Measurements from ENCODE around the gene UBE2V1.
"Not testable (repeated sequence)": the region's sequence is repeated elsewhere in the genome, so short reads cannot be mapped to it uniquely, and the experiment has no call there.

UBE2V1 gene

DNA sequence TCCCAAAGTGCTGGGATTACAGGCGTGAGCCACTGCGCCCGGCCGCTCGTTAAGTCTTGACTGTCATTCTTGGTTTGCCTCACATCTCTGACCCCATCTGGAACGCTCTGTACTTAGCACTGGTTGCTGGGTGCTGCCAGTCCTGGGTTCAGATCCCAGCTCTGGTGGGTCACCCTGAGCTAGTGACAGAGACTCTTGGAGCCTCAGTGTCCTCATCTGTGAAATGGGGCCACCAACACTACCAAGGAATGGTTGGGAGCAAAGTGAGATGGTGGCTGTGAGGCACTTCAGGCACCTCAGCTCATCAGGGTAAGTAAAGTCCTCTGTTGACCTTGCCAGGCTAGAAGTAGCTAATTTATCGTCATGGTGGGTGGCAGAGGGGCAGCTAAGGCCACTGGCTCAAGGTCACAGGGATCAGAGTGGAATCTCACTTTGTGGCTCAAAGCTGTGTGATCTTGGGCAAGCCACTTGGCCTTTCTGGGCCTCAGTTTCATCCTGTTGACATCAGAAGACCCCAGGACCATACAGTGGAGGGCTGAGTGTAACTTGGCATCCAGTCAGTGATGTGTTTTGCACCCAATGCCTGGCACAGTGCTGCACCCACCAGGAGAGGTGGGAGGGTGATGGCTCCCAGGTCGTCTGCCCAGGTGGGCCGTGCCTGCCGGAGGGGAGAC is 46.7 kb downstream of the UBE2V1 start:
- no peak for DNase-seq (ENCODE audit: low read depth in 4 of 4, low spot score in 1 of 4)

- DNase-seq (ENCODE audit: low read depth in 4 of 4, low spot score in 1 of 4) = no peak
Measured at GRCh38 chr20:50065325-50065615, 47.7 kb downstream of the UBE2V1 start.

DNA sequence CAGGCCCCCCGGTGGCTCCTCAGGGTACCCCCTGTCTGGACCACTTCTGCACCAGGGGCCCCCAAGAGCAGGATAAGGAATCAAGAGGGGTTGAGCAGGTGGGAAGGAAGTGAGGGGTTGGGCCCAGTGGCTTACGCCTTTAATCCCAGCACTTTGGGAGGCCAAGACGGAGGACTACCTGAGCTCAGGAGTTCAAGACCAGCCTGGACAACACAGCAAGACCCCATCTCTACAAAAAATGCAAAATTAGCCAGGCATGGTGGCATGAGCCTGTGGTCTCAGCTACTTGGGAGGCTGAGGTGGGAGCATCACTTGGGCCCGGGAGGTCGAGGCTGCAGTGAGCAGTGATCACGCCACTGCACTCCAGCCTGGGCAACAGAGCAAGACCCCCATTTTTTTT is 49.2 kb downstream of the UBE2V1 start:
- DNase-seq (ENCODE audit: low read depth in 4 of 4, low spot score in 1 of 4) = not testable (repeated sequence)

- no peak for DNase-seq (ENCODE audit: low read depth in 4 of 4, low spot score in 1 of 4)
Measured at GRCh38 chr20:50062006-50062838, 50.7 kb downstream of the UBE2V1 start.

DNA sequence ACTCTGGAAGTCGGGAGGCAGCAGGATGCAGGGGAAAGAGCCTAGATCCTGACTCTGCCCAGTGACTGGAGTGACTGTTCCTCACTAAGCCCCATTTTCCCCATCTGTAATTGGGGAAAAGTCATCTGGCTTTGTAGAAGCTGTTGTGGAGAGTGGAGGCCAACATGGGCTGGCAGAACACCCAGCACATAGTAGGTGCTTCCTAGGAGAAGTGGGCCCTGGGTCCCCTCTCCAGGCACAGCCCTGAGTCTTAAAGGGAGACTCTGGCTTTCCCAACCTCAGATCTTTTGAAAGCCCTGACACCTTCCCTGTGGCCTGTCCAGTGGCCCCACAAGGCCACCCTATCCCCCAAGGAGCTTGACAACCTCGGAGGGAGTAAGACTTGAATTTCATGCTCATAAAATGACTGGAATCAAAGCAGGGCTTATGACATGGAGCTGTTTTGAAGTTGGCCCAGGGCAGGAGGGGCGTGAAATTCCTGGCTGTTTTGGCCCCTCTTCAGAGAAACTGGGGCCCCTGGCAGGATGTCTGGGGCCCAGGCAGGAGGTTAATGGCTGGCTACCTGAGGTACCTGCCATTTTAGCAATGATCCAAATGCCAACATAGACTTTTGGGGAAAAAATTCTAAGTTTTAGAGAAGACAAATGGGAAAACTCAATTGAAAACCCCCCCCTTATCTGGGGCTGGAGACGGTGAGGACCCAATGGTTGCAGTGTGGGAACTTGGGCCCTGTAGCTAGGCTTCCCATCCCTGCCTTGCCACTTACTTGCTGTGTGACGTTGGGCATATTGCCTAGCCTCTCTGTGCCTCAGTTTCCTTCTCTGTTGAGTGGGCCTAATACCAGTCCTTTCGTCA is 51.6 kb downstream of the UBE2V1 start:
- DNase-seq (ENCODE audit: low read depth in 4 of 4, low spot score in 1 of 4) = no peak

GRCh38 chr20:50058662-50059402 is 54.1 kb downstream of the UBE2V1 start:
- DNase-seq (ENCODE audit: low read depth in 4 of 4, low spot score in 1 of 4) = no peak

GRCh38 chr20:50057714-50058053 is 55.3 kb downstream of the UBE2V1 start:
- DNase-seq (ENCODE audit: low read depth in 4 of 4, low spot score in 1 of 4) = no peak

DNA sequence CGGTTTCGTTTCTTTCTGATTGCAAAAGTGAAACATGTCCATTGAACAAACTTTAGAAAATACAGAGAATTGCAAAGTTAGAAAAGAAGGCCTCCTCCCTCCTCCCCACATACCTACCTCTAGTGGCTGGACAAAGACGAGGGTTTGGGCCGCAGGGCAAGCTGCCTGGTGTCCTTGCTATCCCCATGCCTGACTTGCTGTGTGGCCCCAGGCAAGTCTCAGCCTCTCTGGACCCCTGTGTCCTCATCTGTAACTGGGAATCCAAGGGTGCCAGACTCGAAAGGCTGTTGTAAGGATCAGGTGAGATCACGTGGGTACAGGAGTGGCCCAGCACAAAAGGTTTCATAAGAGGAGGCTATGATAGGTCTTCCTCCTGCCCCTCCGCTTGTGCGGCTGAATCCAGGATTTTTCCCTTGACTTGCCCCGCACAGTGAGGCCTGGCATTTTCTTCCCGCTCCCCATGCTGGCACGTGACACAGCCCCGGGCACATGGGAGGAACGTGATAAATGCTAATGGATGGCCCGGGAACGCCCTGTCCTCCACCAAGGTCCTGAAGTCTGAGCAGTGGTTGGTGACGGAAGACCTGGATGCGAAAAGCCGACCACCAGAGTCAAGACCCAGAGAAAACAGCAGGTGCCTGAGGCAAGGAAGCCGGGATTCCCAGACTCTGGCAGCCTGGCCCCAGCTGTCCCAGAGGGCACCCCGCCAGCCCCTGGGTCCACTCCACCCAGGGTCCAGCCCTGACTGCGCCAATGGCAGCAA is 55.8 kb downstream of the UBE2V1 start:
- no peak for DNase-seq (ENCODE audit: low read depth in 4 of 4, low spot score in 1 of 4)

DNA sequence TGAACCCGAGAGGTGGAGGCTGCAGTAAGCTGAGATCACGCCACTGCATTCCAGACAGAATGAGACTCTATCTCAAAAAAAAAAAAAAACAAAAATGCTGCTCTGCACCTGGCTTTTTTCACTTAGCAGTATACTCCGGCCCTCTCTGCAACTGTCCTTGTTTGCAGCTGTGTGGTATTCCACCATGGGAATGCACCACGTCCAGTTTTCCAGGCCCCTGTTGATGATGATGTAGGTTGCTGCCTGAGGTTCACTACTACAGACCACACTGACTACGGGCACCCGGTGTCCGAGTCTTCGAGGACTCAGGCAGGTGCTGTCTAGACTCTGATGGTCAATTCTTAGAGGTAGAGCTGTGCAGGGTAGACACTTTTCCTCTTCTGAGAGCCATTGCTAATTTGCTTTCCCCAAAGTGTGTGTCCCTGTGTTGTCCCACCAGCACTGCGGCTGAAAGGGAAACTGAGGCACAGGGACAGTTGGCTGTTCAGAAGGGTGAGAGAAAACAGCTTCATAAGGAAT is 56.5 kb downstream of the UBE2V1 start:
- no peak for DNase-seq (ENCODE audit: low read depth in 4 of 4, low spot score in 1 of 4)

DNA sequence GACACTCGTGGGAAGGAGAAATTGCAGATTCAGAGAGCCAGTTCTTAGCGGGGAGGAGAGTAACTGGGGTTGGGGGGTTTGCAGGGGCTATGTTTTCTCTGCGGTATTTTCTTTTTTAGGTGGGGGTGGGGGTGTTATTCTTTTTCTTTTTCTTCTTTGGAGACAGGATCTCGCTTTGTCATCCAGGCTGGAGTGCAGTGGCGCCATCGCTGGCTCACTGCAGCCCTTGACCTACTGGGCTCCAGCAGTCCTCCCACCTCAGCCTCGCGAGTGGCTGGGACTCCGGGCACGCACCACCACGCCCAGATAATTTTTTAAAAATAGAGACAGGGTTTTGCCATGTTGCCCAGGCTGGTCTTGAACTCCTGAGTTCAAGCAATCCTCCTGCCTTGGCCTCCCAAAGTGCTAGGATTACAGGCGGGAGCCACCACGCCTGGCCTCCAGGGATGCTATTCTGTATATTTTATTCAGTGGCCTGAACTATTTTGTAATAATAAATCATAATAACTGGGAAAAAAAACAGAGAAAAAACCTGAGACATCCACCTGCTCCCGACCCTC is 57.3 kb downstream of the UBE2V1 start:
- no peak for DNase-seq (ENCODE audit: low read depth in 4 of 4, low spot score in 1 of 4)

GRCh38 chr20:50054626-50055511 is 58.1 kb downstream of the UBE2V1 start:
- no peak for DNase-seq (ENCODE audit: low read depth in 4 of 4, low spot score in 1 of 4)

GRCh38 chr20:50054231-50054547 is 58.8 kb downstream of the UBE2V1 start:
- DNase-seq (ENCODE audit: low read depth in 4 of 4, low spot score in 1 of 4) = no peak

DNA sequence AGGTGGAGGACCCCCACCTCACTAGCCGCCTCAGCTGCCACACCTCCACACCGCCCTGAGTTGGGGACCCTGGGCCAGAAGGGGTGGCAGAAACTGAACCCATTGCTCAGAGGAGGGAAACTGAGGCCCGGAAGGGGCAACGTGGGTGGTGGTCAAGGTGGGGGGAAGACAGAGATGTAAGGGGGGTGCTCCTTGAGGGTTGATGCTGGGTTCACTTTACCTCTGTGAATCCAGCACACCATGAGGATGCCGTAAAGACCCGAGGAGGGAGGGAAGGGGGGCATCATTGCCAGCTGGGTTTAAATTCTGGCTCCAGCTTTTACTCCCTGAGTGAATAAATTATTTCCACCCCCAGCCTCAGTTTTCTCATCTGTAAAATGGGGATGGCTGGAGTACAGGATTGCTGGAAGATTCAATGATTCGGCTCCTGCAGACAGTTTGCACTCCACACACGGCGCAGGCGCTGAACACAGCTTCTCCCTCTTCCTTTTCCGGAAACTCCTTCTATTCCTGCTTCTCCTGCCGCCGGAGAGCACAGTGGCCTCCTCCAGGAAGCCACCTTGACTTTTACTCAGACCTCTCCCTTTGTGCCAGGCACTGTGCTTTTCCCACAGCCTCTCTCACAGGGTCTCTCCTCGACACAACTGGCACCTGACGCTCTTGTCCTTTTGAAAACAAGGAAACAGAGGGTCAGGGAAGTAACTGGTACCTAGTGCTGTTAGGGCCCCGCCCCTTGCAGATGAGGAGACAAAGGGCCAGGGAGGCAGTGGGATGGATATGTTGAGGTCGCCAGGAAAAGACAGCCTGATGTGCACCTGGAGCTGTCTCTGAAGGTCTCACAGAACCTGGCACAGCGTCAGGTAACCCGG is 59.4 kb downstream of the UBE2V1 start:
- no peak for DNase-seq (ENCODE audit: low read depth in 4 of 4, low spot score in 1 of 4)

DNA sequence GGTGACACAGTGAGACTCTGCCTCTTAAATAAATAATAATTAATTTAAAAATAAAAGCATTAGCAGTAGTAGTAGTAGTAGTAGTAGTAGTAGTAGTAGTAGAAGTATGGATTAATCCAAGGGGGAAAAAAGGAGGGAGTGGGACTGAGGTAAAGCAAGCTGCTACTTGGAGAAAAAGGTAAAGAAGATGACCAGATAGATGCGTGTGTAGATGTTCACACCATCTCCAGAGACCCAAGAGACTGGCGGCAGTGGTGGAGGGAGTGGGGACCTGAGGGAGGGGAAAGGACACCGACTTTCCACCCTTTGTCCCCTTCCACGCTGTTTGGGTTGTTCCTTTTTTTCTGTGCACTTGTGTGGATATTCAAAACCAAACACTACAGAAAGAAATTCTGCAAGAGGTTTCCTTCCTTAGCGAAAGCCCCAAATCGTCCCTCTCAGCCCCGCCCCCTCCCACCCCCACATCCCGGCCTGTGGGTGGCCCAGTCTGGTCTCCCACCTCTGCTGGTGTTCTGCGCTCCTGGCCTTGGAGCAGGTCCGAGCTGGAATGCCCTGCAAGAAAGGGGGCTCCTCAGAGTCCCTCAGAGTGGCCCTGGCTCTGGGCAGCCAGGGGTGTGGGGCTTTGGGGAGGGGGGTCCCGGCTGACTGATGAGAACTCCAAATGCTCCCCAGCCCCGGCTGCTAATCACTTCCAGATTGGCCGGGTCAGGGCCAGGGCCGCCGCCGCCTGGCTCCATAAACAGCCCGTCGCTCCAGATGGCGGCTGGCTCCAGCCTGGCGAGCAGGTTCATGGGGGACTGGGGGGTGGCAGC is 60.2 kb downstream of the UBE2V1 start:
- no peak for DNase-seq (ENCODE audit: low read depth in 4 of 4, low spot score in 1 of 4)

- no peak for DNase-seq (ENCODE audit: low read depth in 4 of 4, low spot score in 1 of 4)
Measured at GRCh38 chr20:50050660-50051308, 62.2 kb downstream of the UBE2V1 start.

- DNase-seq (ENCODE audit: low read depth in 4 of 4, low spot score in 1 of 4) = no peak
Measured at GRCh38 chr20:50050214-50050613, 62.7 kb downstream of the UBE2V1 start.

- DNase-seq (ENCODE audit: low read depth in 4 of 4, low spot score in 1 of 4) = no peak
Measured at GRCh38 chr20:50049442-50050026, 63.4 kb downstream of the UBE2V1 start.

Measured in stimulated activated CD4-positive, alpha-beta T cell treated with anti-CD3 and anti-CD28 coated beads, Interleukin-1b, Interleukin-23, amount 100 ng/mL, for 24 hours (primary cell).